ENCODE measurements around the gene MET. TPM values are rescaled to one million over a fixed set of nuclear protein-coding genes. Genes with fewer than 3 reads are reported as not detected.

Gene MET
- total RNA-seq, 4 donors from 2014 or later, result 15.9 to 36.8 (median 28.7) TPM

- Histone ChIP-seq H3K27me3 (no peaks in the 10 kb centered on the region), H3K4me1 (peaks cover 55 to 73% of the 10 kb centered on the region in 2 donors), H3K27ac (peak overlapping the region; percentile 70 to 75 (median 72)), H3K4me3 (no peak overlapping the region), H3K9me3 (no peaks in the 10 kb centered on the region), H3K36me3 (no peaks in the 10 kb centered on the region)
- TF ChIP-seq CTCF (IDR thresholded peaks at IDR 0.05 in 4 of 5, conservative IDR thresholded peaks at IDR 0.05 in 1 of 5) (no peak), POLR2A (IDR thresholded peaks at IDR 0.05) (no peak)
- DNase-seq, result no peak
- intact Hi-C loops (cut with DNase I; ENCODE audit: low total_unique reads), result no loop called here
- ATAC-seq, result no peak
- in situ Hi-C loops (cut with MboI; ENCODE audit: low sequenced_read_pairs in 4 of 4), result no loop called here
Observed at GRCh38 chr7:116699722-116700120, 27.7 kb downstream of the MET start.

GRCh38 chr7:116702046-116702785 lies 30.2 kb downstream of the MET start:
- in situ Hi-C loops (cut with MboI; ENCODE audit: low sequenced_read_pairs in 4 of 4), result no loop called here
- TF ChIP-seq CTCF (IDR thresholded peaks at IDR 0.05 in 4 of 5, conservative IDR thresholded peaks at IDR 0.05 in 1 of 5) (no peak), POLR2A (IDR thresholded peaks at IDR 0.05) (no peak)
- no peaks in the 10 kb centered on the region for H3K36me3 ChIP-seq
- intact Hi-C loops (cut with DNase I; ENCODE audit: low total_unique reads), result no loop called here
- no peak for ATAC-seq
- H3K4me1 ChIP-seq, result peaks cover 66 to 89% of the 10 kb centered on the region in 2 donors
- DNase-seq, result no peak
- H3K4me3 ChIP-seq, result no peak overlapping the region
- H3K27ac ChIP-seq, result peak overlapping the region; percentile 61 to 73 (median 71)
- no peaks in the 10 kb centered on the region for H3K27me3 ChIP-seq
- H3K9me3 ChIP-seq, result no peaks in the 10 kb centered on the region

GRCh38 chr7:116704650-116705228 lies 32.7 kb downstream of the MET start:
- Histone ChIP-seq H3K9me3 (no peaks in the 10 kb centered on the region), H3K36me3 (no peaks in the 10 kb centered on the region), H3K27ac (peak overlapping the region; percentile 40 to 78 (median 64)), H3K4me3 (no peak overlapping the region), H3K27me3 (no peaks in the 10 kb centered on the region), H3K4me1 (peaks cover 66 to 90% of the 10 kb centered on the region in 2 donors)
- intact Hi-C loops (cut with DNase I; ENCODE audit: low total_unique reads), result loop anchor here (5.0 kb wide), 1 partner anchor 32 kb away; the partner anchor contains the start of gene MET
- TF ChIP-seq CTCF (IDR thresholded peaks at IDR 0.05 in 4 of 5, conservative IDR thresholded peaks at IDR 0.05 in 1 of 5) (no peak), POLR2A (IDR thresholded peaks at IDR 0.05) (no peak)
- DNase-seq (no peak), ATAC-seq (no peak)
- in situ Hi-C loops (cut with MboI; ENCODE audit: low sequenced_read_pairs in 4 of 4), result no loop called here

GRCh38 chr7:116705419-116705818 lies 33.4 kb downstream of the MET start:
- DNase-seq, result no peak
- in situ Hi-C loops (cut with MboI; ENCODE audit: low sequenced_read_pairs in 4 of 4) (no loop called here), intact Hi-C loops (cut with DNase I; ENCODE audit: low total_unique reads) (loop anchor here (5.0 kb wide), 1 partner anchor 33 kb away; the partner anchor contains the start of gene MET)
- TF ChIP-seq POLR2A (IDR thresholded peaks at IDR 0.05) (no peak), CTCF (IDR thresholded peaks at IDR 0.05 in 4 of 5, conservative IDR thresholded peaks at IDR 0.05 in 1 of 5) (no peak)
- H3K36me3 ChIP-seq, result no peaks in the 10 kb centered on the region
- H3K9me3 ChIP-seq, result no peaks in the 10 kb centered on the region
- H3K27me3 ChIP-seq, result no peaks in the 10 kb centered on the region
- no peak overlapping the region for H3K4me3 ChIP-seq
- H3K27ac ChIP-seq, result peak overlapping the region; percentile 55 to 78 (median 71)
- no peak for ATAC-seq
- H3K4me1 ChIP-seq, result peaks cover 65 to 86% of the 10 kb centered on the region in 2 donors

Measured in gastrocnemius medialis (tissue), 4 donors.